Muscle layer of duodenum (tissue), 2 donors: ENCODE measurements around the gene SLC26A6.

Experiments used
- H3K27ac ChIP-seq: one replicate; pipeline ENCODE4 v1.7.0; 2013; ENCODE audit warnings: mild to moderate bottlenecking, low read length
- H3K27me3 ChIP-seq: one replicate; pipeline ENCODE4 v1.7.0; 2013; ENCODE audit warnings: low read depth, mild to moderate bottlenecking, control low read depth, low read length
- H3K36me3 ChIP-seq, 2 donors: one replicate each; pipeline ENCODE4 v1.7.0; 2013; ENCODE audit warnings: low read length in 2 of 2, control low read depth in 1 of 2, mild to moderate bottlenecking in 1 of 2; ENCODE audit not compliant: insufficient read depth in 2 of 2, control insufficient read depth in 1 of 2
- H3K4me1 ChIP-seq, 2 donors: one replicate each; pipeline ENCODE4 v1.7.0; 2013; ENCODE audit warnings: low read length in 2 of 2, mild to moderate bottlenecking in 2 of 2, control low read depth in 1 of 2, moderate library complexity in 1 of 2; ENCODE audit not compliant: insufficient read depth in 2 of 2, control insufficient read depth in 1 of 2
- H3K4me3 ChIP-seq, 2 donors: one replicate each; pipeline ENCODE4 v1.7.0; 2013; ENCODE audit warnings: low read length in 2 of 2, low read depth in 1 of 2, mild to moderate bottlenecking in 1 of 2
- H3K9me3 ChIP-seq, 2 donors: one replicate each; pipeline ENCODE4 v1.7.0; 2013; ENCODE audit warnings: low read length in 2 of 2, control low read depth in 1 of 2, mild to moderate bottlenecking in 1 of 2; ENCODE audit not compliant: control insufficient read depth in 1 of 2
- donor health status: healthy.

The SLC26A6 gene

DNA sequence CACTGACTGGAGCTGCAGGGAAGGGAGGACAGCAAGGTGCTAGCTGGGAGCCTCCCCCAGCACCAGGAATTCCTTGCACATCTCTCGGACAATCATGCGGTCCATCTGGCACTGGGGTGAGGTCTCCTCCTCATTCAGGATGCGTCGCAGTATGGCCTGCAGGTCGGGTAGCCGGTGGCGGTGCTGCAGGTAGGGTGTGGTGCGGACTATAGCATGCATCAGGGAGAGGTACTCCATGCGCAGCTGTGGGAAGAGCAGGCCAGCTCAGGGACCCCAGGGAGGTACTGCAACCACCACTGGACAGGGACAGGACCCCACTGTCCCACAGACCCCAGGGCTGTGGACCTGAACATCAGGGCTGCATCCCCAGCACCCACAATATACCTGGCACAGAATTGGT is 39.2 kb upstream of the SLC26A6 start:
- no peaks in the 10 kb centered on the region for H3K9me3 ChIP-seq
- no peaks in the 10 kb centered on the region for H3K4me1 ChIP-seq
- H3K27ac ChIP-seq = no peak overlapping the region
- H3K36me3 ChIP-seq = peaks cover 12 to 47% of the 10 kb centered on the region in 2 donors
- H3K4me3 ChIP-seq = no peak overlapping the region
- H3K27me3 ChIP-seq = no peaks in the 10 kb centered on the region

DNA sequence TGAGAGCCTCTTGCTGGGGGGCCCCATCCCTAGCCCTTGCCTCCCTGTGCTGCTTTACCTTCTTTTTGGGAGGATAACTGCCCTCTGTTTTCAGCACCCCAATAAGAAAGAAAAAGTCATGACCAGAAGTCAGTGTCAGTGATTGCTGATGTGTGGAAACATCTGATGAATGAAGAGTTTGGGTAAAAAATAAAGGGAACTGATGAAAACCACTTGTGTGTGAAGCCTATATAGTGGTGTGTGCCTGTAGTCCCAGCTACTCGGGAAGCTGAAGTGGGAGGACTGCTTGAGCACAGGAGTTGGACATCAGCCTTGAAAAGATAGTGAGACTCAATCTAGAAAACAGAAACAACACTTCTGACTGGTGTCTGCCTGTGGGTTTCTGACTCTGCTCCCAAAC is 37.3 kb upstream of the SLC26A6 start:
- Histone ChIP-seq H3K9me3 (no peaks in the 10 kb centered on the region), H3K36me3 (peaks cover 0 to 27% of the 10 kb centered on the region in 2 donors), H3K27me3 (no peaks in the 10 kb centered on the region), H3K27ac (no peak overlapping the region), H3K4me3 (no peak overlapping the region), H3K4me1 (no peaks in the 10 kb centered on the region)

DNA sequence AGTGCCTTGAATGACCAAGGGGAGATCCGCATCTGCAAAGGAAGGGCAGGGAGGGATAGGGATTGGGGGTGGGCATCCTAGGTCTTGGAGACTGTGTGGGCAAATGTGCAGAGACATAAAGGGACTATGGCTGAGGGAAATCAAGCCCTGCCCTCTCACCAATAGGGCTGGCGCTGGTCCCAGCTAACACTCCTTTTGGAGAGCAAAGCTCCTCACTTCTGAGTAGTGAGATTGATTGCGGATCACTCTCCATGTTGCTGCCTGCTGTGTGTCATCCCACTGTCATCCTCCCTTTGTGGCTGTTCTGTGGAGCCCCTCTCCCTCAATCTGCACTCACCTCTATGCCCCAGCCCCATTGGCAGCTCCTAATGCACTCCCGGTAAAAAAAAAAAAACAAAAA is 29.7 kb upstream of the SLC26A6 start:
- H3K4me1 ChIP-seq = peaks cover 0 to 34% of the 10 kb centered on the region in 2 donors
- H3K4me3 ChIP-seq = no peak overlapping the region
- no peak overlapping the region for H3K27ac ChIP-seq
- H3K36me3 ChIP-seq = peaks cover 0 to 4% of the 10 kb centered on the region in 2 donors
- peaks cover 9% of the 10 kb centered on the region for H3K27me3 ChIP-seq
- H3K9me3 ChIP-seq = no peaks in the 10 kb centered on the region

DNA sequence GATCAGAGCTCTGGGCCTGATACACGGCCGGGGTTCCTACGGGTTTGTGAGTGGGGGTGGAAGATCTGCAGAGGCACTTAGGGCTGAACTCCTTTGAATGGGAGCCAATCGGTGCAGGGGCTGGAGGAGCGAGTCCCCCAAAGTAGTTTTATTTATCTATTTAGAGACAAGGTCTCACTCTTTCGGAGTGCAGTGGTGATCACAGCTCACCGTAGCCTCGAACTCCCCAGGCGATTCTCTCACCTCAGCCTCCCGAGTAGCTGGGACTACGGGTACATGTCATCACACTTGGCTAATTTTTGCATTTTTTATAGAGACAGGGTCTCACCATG is 29.0 kb upstream of the SLC26A6 start:
- Histone ChIP-seq H3K36me3 (peaks cover 0 to 4% of the 10 kb centered on the region in 2 donors), H3K27ac (no peak overlapping the region), H3K4me1 (peaks cover 0 to 34% of the 10 kb centered on the region in 2 donors), H3K27me3 (peaks cover 9% of the 10 kb centered on the region), H3K4me3 (peak overlapping the region; percentile 55 to 61), H3K9me3 (no peaks in the 10 kb centered on the region)

DNA sequence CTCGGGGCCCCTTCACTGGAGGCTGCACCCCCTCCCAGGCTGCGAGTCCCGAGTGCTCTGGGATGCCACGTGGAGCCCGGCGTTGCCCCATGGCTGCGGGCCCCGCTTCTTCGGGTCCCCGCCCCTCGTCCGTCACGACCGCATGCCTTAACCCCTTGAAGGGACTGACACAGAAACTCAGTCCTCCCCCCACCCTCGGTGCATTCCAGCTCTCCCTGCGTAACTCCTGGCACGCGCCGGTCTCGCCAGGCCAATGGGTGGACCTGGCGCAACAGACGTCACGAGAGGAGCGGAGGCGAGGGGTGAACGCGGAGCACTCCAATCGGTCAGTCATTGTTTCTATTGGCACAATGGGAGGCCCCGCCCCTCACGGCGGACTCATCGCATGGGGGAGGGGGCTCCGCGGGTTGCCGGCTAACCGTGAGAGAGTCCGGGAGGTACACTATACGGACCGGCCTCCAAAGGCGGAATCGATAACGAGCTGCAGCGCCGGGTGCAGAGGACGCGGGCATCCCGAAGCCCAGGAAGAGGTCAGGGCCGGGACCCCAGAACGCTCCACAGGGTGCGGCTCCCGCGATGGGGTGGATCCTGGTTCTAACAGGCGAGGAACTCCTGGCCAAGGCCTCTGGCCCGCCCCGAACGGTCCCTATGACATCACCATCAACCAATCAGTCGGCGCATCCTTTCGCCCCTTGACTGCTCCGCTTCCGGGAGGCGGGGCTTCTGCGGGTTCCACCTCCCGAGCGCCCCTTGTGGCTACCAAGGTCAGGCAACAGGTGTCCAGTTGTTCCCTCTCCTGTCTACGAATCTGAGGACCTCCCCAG is 28.4 kb upstream of the SLC26A6 start:
- Histone ChIP-seq H3K27ac (peak overlapping the region; percentile 67), H3K4me3 (peak overlapping the region; percentile 55 to 61), H3K9me3 (no peaks in the 10 kb centered on the region), H3K27me3 (peaks cover 9% of the 10 kb centered on the region), H3K36me3 (peaks cover 0 to 4% of the 10 kb centered on the region in 2 donors), H3K4me1 (peaks cover 0 to 34% of the 10 kb centered on the region in 2 donors)

DNA sequence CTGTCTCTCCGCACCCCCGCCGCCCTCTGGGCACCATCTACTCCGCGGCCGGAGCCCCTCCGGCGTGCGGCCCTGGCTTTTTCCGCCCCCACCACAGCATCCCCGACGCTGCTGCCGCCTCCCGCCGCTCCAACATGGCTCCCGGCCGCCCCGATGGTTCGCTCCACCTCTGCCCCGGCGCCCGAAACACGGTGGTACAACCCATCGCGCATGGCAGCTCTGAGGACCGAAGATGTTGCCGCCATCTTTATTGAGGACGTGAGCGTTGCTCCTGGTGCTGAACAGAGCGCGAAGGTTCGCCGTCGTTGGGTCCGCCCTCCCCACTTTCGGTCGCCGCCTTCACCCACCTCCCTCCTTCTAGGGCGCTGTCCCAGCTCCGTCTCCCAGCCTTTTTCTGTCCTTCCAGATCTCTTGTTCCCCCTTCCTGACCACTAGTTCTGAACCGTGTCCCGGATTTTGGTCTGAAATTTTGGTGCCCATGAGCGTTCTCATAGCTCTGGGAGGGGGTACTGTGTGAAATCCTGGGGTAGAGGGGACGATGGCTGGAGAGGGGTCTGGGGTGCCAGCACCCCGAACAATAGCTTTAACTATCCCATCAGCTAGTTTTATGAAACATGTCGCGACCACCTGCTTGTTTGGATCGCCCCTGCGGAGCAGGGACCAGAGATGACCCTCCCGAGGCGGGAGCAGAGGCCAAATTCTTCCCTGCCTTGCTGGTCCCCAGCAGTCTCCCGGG is 27.7 kb upstream of the SLC26A6 start, which contains the start of gene CELSR3:
TSS of gene CELSR3 (minus strand) at position 134 of the 736 bp plus-strand sequence. CDS start 252 bp downstream, outside the sequence.
- peak within 1 kb of the TSS; percentile 55 to 64 for H3K4me3 ChIP-seq
- peak within 1 kb of the TSS; percentile 67 for H3K27ac ChIP-seq
- H3K27me3 ChIP-seq = peaks cover 9% of the 10 kb centered on the region
- H3K36me3 ChIP-seq = peaks cover 0 to 4% of the 10 kb centered on the region in 2 donors
- peaks cover 0 to 34% of the 10 kb centered on the region in 2 donors for H3K4me1 ChIP-seq
- no peaks in the 10 kb centered on the region for H3K9me3 ChIP-seq

DNA sequence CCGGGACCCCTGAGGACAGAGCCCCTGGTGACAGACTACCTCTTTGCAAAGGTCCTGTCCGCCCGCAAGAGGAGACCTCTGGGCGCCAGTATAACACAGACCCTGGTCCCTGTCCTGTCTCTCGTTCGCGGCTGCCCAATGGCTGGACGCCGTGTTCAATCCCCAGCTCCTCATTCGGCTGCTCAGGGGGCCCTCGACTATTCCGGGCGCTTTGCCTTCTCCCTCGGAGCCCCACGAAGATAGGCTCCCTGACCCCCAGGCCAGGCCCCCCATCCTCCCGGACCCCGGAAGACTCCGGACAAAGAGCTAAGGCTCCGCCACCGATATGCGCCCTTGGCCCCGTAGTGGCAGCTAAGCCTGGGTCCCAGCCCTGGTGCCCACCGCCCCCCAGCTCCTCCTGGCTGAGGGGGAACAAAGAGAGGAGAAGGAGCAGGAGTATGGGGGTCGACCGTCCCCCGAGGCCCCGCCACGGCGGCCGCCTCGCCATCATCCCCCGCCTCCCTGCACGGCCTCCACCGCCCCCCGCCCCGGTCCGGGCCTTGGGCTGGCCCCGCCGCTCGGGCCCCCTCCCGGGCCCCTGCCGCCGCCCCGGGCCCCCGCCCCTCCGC is 27.0 kb upstream of the SLC26A6 start:
- Histone ChIP-seq H3K27ac (no peak overlapping the region), H3K36me3 (peaks cover 0 to 4% of the 10 kb centered on the region in 2 donors), H3K4me1 (peaks cover 0 to 34% of the 10 kb centered on the region in 2 donors), H3K9me3 (no peaks in the 10 kb centered on the region), H3K27me3 (peaks cover 9% of the 10 kb centered on the region), H3K4me3 (peak overlapping the region in 1 of 2 donors; percentile 64)

DNA sequence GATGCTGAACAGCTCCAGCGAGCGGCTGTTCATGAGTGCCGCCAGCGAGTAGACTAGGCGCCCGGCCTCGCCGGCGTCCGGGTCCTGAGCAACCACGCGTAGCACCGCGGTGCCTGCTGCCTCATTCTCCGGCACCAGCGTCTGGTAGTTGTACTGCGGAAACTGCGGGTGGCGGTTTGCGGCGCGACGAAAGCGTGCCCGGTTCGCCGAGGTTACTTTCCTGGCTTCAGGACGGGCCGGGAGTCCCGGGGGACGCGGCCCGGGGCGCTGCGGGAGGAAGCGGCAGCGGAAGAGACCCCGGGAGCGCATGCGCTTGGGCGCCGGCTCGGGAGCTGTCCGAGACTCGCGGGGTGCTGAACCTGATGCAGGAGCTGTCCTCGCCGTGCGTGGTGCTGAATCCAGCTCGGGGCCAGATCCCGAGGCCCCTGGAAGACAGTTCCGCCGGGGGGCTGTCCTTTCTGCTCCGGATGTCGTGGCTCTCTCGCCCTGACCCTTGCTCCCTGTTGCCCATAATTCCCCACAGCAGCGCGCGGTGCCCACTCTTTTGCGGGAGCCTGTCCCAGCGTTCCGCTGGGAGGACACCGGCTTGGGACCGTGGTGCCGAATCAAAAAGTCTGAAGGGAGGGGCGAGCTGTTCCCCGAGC is 26.4 kb upstream of the SLC26A6 start:
- peak overlapping the region in 1 of 2 donors; percentile 64 for H3K4me3 ChIP-seq

DNA sequence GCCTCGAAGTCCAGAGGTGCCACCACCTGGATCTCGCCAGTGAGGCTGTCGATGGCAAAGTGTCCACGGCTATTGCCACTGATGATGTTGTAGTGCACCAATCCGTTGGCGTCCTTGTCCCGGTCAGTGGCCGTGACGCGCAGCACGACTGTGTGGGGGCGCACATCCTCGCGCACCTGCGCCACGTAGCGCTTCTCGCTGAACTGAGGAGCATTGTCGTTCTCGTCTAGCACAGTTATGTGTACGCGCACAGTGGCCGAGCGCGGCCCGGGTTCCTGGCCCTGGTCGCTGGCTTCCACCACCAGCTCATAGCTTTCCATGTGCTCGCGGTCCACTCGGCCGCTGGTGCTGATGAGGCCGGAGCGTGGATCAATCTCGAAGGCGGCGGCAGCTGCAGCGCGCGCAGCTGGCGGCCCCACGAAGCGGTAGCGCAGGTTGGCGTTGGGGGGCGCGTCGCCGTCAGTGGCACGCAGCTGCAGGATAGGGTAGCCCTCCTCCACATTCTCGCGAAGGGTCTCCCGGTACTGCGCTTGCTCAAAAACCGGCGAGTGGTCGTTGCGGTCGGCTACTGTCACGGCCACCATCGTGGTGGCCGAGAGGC is 25.6 kb upstream of the SLC26A6 start:
- no peak overlapping the region for H3K27ac ChIP-seq
- H3K9me3 ChIP-seq = no peaks in the 10 kb centered on the region
- H3K27me3 ChIP-seq = peaks cover 9% of the 10 kb centered on the region
- peaks cover 0 to 45% of the 10 kb centered on the region in 2 donors for H3K4me1 ChIP-seq
- H3K36me3 ChIP-seq = peaks cover 0 to 4% of the 10 kb centered on the region in 2 donors
- H3K4me3 ChIP-seq = peak overlapping the region in 1 of 2 donors; percentile 64

More for the DNA sequence above, 26.4 kb upstream of the SLC26A6 start:
- H3K36me3 ChIP-seq = peaks cover 0 to 4% of the 10 kb centered on the region in 2 donors
- H3K27ac ChIP-seq = no peak overlapping the region
- H3K4me1 ChIP-seq = peaks cover 0 to 39% of the 10 kb centered on the region in 2 donors
- H3K9me3 ChIP-seq = no peaks in the 10 kb centered on the region
- peaks cover 9% of the 10 kb centered on the region for H3K27me3 ChIP-seq

DNA sequence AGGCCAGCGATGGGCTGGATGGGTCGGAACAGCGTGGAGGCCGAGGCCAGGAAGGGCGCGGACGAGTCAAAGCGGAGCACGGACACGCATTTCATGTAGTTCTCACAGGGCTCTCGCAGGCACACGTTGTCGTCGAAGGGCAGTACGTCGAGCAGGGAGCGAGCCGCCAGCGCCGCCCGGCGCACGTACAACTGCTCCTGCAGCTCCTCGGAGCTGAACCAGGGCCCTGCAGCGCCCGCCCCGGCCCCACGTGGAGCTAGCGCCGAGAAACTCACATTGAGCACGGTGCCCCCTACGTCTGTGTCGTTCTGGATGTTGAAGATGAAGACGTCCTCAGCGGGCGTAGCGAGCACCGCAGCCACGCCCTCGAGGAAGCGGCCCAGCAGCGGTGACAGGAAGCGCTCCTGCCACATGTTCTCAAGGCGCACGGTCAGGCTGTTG is 21.6 kb upstream of the SLC26A6 start:
- H3K4me1 ChIP-seq = peaks cover 0 to 23% of the 10 kb centered on the region in 2 donors
- H3K36me3 ChIP-seq = no peaks in the 10 kb centered on the region
- peak overlapping the region; percentile 3 to 64 for H3K4me3 ChIP-seq
- peaks cover 7% of the 10 kb centered on the region for H3K27me3 ChIP-seq
- H3K9me3 ChIP-seq = no peaks in the 10 kb centered on the region
- H3K27ac ChIP-seq = no peak overlapping the region
